Measurements from ENCODE around the gene KRT81.
A peak's percentile ranks its signal among the peaks of the same experiment; 100 is the strongest.
"Not testable (repeated sequence)": the region's sequence is repeated elsewhere in the genome, so short reads cannot be mapped to it uniquely, and the experiment has no call there.

Gene KRT81

DNA sequence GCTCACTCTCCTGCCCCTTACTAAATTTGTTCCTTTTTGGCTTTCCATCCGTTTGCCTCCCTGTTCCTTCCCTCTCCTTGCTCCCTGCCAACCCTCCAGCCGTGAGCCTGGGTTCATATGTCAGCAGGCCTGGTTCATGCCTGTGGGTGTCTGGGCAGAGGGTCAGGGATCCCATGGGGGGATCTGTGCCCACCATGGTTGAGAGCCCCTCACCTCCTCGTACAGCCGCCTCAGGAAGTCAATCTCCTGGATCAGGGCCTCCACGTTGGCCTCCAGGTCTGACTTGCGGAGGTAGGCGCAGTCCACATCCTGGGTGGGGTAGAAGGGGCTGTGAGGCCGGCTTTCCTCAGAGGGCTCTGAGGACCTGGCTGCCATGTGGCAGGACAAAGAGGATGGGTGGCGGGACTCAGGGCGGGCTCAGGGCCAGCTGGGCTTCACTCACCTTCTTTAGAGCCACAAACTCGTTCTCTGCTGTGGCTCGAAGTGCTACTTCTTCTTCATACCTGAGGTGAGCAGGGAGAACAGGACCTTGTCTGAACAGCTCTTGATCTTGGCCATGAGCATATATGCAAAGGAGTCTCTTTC is 26.2 kb upstream of the KRT81 start:
- DNase-seq = no peak

DNA sequence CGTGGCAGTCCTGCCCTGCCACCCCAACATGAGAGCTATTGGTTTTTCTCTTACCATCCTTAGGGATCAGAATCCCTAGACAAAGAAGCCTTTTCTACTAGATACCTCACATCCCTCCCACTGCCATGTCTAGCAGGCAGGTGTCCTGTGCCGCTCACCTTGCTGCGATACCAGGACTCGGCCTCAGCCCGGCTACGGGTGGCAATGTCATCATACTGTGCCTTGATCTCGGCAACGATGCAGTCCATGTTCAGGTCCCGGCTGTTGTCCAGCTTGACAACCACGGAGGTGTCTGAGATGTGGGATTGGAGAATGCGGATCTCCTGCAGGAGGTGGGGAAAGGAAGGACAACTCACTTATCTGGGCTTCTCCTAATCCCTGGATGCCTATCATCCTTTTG is 25.4 kb upstream of the KRT81 start:
- no peak for DNase-seq

DNA sequence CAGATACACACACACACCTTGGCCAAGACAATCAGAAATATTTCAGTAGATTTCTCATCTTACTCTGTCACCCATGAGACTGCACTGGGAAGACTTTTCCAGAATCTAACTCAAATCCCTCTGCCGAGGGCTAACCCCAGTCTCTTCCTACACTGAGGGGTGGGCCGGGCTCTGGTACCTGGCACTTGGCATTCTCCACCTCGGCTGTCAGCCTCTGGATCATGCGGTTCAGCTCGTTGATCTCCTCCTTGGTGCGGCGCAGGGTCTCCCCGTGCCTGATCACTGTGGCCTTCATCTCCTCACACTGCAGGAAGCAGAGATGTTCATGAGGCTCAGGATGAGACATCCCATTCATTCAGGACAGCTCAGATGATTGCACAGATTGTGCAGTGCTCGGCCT is 25.0 kb upstream of the KRT81 start:
- DNase-seq = no peak

DNA sequence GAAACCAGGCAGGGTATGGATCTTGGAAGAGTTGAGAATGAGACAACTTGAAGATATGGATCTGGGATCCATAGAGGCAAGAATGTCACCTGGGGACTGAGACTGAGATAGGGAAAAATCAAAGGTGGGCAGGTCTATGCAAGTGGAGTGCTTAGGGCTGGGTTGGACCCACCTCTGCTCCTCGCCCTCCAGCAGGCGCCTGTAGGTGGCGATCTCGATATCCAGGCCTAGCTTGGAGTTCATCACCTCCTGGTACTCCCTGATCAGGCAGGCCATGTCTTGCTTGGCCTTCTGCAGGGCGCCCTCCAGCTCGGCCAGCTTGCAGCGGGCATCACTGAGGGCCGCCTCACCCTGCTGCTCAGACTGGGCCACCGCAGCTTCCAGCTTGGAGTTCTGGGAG is 24.4 kb upstream of the KRT81 start:
- DNase-seq = peak; percentile 18

DNA sequence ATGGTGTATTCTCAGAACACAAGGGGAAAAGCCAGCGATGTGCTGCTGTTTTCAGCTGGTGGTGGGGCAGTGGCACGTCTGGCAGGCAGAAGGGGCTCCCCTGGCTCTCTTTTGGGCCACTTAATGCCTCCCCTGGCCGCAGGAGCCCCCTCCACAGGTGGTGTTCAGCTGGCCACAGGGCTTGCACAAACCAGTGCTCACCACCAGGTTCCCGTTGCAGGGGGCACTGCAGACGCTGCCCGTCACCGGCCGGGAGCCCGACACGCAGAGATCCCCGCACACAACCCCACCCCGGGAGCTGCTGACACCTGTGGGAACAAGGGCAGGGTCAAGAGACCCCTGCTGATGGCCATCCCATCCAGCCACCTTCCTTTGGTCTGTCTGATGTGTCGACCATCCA is 23.2 kb upstream of the KRT81 start:
- DNase-seq = no peak

DNA sequence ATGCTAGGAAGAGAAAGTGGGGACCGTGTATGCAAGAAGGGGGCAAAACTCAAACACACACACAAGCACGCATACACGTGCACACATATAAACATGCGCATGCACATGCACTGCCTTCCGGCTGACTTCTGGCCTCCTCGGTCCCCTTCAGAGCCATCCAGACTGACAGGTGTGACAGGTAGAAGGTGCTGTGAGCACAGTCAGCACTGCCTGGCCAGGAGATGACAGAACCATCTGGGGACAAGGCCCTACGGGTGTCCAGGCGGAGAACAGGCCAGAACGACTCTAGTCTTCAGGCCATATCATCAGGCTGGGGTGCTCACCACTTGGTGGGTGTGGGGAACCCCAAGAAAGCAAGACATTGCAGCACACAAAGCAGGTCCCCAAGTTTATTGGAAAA is 22.6 kb upstream of the KRT81 start:
- DNase-seq = no peak

DNA sequence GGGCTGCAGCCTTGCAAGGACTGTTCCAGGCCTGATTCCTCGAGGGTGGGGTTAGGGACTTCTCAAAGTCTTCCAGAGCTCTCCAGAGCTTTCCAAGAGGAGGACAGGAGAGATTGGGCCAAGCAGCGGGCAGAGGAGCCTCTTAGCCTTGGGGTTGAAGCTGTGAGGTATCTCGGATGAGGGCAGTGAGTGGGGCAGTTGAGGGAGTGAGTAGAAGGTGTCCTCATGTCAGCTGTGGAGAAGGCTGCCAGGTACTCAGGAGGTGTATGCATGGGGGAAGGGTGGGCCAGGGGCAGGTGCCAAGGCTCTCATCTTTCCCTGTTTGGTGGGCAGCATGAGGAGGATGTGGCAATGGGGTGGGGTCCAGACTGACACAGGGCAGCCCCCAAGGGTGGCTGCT is 22.1 kb upstream of the KRT81 start:
- DNase-seq = no peak

DNA sequence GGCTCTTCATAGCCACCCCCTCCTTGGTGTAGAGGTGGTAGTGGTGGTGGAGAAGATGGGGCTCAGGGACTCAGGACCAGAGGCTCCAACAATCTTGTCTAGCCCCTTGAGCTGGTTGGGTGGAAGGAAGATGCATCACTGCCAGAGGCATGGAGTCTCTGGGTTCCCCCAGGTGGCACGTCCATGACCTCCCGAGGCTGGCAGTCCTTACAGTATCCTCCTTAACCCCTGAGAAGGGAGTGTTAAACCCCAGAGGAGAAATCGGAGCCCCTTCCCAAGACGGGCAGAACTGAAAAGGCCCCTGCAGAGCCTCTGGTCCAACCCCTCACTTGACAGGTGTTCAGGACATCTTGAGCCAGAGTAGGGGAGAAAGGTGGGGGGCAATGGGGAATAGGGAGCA is 20.8 kb upstream of the KRT81 start:
- no peak for DNase-seq

DNA sequence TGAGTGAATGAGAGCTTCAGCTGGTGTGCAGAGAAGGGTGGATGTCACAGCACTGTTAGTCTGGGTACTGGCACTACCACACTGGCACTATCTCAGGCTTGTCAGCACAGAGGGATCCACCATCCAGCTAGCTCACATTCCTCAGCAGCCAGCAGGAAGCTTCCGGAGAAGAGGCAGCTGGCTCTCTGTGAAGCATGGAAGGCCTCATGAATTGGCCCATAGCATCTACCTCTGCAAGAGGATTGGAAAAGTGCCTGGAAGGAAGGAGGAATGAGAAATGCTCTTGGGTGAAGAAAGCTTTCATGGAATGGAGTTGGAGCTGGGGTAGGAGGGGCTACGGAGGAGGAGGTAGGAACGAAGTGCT is 19.9 kb upstream of the KRT81 start:
- DNase-seq = no peak

DNA sequence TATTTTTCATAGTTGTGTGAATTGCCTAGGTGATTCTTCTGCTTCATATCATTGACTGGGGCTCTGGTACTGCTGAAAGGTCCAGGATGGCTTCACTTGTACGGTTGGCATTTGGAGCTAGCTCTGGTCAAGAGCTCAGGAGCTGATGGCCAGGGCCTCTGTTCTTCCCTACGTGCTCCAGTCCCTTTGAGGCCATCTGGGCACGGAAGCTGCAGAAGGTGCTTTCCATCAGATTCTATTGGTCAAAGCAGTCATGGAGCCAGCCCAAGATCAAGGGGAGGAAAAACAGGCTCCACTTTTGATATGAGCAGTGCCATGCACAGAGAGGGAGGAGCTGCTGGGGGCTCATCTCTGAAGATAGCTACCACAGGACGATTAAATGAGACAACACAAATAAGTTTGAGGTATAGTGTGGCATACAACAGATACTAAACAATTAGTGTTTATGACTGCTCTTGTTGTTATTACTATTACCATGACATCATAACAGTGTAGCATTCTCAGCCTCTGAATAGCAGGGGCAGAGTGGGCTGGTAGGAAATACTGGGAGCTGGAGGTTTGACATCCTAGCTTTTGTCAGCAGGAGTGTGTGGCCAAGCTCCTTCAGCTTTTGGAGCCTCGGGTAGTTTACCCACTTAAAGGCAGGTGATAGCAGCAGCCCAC is 19.4 kb upstream of the KRT81 start:
- DNase-seq = no peak

DNA sequence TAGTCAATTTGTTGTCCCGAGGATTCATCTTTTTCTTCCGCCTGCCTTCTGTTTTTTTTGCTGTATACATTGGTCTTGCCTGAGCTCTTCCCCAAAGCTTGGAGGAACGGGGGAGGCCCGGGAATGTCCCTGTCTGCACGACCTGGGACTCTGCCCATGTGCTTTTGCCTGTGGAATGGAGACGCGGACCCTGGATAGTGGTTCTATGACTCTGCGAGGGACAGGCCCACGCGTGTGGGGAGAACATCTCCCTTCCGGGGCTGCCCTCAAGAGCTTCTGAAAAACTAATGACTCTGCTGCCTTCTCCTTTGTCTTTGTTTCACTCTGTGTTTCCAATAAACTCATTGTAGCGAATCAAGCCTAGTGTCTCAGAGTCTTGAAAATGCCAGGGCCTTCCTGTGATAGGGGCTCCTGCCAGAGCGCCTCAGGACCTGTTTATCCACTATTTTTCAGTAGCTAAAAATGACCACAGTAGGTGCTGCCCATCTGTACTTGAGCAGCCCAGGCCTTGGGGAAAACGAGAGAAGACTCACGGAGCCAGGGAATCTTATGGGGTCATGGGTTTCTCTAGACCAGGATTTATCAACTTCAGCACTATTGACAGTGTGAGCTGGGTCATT is 17.6 kb upstream of the KRT81 start:
- no peak for DNase-seq

DNA sequence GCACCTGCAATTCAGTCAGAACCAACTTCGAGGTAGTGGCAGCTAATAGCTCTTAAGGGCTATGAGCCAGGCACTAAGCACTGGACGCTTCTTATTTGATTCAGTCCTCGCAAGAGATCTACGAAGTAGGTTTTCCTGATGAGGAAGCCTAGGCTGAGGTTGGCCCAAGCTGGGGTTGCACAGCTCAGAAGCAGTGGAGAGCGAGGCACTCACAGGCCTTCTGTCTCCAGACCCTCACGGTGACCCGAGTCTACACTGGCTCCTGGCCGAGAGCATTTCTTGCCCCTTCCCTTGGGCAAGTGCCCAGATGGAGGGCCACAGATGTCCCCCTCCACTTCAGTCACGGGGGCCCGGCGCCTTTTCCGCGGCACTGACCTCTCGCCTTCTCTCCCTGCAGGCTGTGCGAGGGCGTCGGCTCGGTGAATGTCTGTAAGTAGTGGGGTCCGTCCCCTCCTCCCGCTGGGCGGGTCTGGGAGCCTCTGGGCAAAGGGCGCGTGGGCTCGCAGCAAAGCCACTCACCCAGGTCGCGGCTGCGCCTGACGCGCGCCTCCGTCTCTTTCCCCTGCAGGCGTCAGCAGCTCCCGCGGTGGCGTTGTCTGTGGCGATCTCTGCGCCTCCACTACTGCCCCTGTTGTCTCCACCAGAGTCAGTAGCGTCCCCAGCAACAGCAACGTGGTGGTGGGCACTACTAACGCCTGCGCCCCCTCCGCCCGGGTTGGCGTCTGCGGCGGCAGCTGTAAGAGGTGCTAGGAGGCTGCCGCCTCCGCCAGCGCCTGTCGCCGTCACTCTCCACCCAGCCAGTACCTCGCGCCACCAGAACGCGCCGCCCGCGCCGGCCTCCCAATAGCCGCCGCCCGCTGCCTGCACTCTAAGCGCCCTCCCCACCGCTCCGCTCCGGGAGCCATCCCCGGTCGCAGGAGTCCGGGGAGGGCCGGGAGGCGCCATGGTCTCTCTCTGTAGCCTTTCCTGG is 16.8 kb upstream of the KRT81 start:
- no peak for DNase-seq

DNA sequence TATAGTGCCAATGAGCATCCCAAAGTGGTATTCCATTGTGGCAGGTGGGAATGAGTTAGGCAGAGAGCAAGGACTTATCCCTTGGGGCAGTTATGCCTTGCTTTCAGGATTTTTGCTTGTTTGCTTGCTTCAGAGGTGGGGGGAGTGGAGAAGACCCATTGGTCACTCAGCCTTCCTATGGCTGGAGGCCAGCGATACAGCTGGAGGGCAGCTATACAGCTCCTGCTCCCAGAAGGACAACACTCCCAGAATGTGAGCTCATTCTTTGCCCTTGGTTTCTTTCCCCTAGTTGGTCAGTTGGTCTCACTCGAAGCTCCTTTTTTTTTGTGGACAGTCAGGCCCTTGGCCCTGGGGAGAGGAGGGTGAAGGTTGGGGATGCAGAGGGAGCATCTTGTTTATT is 15.4 kb upstream of the KRT81 start:
- no peak for DNase-seq

DNA sequence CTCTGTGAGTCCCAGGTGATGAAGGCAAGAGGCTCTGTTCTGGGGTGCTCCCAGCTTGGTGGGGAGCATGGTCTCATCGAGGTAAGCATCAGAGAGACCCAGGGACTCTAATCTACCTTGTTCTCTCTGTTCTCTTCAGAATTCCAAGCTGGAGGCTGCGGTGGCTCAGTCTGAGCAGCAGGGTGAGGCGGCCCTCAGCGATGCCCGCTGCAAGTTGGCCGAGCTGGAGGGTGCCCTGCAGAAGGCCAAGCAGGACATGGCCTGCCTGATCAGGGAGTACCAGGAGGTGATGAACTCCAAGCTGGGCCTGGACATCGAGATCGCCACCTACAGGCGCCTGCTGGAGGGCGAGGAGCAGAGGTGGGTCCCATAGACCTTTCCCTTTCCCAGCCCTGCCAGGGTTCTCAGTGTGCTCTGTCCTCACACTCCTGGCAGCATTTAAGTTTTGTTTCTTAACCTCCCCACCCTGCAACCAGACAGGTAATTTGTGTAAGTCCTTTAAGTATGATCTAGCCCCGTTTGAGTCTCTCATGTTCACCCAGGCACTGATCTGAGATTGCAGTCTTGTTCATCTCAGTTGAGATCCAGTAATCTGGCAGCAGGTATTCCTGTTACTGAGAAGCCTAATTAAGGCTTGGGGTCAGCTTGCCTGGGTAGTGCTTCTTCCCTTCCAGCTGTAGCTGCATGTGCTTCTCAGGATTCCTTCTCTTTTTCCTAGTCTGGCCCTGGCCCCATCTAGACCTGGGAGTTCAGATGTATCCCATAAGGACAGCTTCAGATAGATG is 14.8 kb upstream of the KRT81 start:
- DNase-seq = no peak

DNA sequence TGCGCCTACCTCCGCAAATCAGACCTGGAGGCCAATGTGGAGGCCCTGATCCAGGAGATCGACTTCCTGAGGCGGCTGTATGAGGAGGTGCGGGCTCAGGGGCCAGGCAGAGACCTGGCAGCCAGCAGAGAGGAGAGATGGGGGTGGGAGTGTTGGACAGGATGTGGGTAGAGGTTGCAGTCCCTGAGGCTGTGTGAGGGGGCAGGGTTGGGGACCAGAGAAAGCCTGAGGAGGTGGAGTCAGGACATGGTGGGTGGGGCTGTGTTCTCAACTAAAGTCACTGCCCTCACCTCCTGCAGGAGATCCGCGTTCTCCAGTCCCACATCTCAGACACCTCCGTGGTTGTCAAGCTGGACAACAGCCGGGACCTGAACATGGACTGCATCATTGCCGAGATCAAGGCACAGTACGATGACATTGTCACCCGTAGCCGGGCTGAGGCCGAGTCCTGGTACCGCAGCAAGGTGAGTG is 13.6 kb upstream of the KRT81 start:
- DNase-seq = not testable (repeated sequence)

DNA sequence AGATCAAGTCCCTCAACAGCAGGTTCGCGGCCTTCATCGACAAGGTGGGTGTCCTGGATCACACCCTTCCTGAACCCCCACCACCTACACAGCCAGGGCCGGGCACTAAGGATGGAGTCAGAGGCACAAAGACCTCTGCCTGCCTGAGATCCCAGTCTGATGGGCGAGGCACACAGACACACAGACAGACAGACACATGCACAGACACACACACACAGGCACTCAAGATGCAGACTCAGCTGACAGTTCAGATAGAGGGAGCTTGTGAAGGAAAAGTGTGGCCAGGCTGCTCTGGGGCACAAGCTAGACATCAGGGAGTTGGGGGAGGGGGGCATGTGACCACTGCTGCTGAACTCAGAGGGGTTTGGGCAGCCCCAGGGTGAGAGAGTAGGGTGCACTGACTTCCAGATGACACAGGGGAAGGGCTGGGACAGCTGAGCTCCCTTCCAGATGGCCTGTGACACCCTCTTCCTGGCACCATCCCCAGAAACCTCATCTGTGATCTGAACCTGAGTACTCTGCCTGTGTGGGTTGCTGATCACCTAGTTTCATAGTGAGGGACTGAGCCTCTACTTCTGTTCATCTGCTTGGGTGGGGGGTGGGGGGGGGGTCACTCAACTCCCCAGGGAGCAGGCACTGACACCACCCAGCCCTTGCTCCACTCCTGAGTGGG is 11.0 kb upstream of the KRT81 start:
- DNase-seq = not testable (repeated sequence)

DNA sequence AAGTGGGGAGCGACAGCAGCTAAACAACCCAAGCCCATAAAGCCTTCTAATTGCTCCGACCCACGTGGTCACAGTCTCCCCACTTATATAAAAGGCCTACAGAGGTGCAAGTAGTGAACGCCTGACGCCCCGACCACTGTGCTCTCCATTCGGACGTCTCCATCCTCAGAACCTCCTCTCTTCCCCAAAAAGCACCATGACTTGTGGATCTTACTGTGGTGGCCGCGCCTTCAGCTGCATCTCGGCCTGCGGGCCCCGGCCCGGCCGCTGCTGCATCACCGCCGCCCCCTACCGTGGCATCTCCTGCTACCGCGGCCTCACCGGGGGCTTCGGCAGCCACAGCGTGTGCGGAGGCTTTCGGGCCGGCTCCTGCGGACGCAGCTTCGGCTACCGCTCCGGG is 10.4 kb upstream of the KRT81 start:
- not testable (repeated sequence) for DNase-seq

DNA sequence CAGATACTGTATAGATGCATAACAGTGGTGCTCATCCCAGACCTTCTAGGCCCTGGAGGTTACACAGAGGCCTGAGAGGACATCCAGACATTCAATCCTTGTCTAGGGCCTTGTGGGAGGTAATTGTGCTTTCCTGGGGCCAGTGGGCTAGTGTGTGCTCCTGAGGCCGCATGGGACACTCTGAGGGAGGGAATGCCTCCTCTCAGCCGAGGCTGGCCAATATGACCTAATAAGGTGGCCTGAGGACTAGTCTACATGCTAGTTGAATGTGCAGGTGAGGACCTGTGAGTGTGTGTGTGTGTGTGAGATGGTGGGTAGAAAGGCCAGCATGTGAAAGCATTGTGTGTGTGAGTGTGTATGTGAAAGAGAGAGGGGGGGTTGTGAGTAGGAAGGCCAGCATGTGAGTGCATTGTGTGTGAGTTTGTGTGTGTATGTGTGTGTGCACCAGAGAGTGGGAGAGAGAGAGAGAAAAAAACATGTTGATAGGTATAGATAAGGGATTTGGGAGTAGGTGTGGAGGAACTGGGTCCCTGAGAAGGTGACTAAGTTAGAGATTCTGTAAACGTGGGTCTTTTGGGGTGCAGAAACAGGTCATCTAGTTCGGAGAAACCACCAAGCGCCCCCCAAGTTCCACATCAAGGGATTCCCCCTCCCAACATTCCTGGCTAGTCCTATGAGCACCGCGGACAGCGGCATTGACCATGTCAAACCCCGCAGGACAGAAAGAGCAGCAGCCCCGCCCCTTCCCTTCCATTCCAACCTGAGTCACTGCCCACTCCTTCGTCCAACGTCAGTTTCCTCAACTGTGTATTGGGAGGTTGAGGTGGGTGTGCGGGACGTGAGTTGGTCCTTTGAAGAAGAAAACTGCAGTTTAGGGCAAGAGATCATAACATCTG is 9.7 kb upstream of the KRT81 start:
- no peak for DNase-seq

DNA sequence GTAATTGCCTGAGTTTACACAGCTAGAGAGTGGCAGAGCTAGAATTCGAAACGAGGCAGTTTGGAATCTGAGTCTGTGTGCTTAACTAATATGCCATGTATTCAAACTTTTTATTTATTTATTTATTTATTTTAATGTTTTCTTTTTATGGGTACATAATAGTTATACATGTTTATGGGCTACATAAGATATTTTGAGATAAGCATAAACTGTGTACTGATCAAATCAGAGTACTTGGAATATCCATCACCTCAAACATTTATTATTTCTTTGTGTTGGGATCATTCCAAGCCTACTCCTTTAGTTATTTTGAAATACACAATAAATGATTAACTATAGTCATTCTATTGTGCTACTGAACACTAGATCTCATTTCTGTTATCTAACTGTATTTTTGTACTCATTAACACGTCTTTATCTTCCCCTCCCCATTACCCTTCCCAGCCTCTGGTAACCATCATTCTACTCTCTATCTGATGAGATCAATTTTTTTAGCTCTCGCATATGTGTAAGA is 7.4 kb upstream of the KRT81 start:
- no peak for DNase-seq

DNA sequence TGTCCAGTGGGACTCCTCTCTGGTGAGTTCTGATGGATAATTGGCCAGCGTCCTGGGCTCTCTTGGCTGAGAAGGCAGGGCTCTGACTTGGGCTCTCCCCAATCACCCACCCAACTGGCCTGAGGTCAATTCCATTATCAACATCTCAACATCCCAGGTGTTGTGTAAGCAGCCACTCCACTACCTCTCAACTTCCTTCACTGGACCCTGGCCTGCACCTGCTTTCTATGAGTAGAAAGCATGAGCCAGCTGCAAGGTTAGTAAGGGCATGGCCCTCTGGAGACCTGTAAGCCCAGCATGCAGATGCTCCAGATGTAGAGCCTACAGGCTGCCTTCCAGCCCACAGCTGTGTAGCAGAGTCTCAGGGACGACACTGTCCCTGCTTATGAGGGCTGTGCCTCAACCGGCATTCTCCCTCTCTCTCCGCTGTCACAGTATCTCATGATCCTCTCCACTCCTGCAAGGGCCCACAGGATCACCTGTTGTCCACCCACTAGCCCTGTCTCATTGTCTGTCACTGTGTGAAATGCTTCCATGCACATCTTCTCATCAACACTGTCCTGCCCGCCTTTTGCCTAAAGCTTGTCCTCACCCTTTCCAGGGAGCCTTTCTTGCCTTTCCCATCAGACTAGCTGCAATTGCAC is 5.4 kb upstream of the KRT81 start:
- DNase-seq = no peak
